Upper lobe of left lung (tissue), 4 donors: Measurements from ENCODE around the gene METRNL.
A peak's percentile ranks its signal among the peaks of the same experiment; 100 is the strongest.

ENCODE experiments used
- CTCF ChIP-seq, 6 experiments: fragments of 450-650 bp in 4 of 6; fragments of 200-600 bp in 2 of 6; sonication (generic) in 2 of 6; IDR thresholded peaks; one replicate each; pipeline ENCODE4 v1.5.1; 2016 to 2019; ENCODE audit warnings: antibody characterized with exemption in 6 of 6
- EP300 ChIP-seq, 4 donors: sonication (generic); formaldehyde crosslinking; IDR thresholded peaks; one replicate each; pipeline ENCODE4 v1.5.1; 2017; ENCODE audit warnings: antibody characterized with exemption in 4 of 4, control low read depth in 2 of 4
- POLR2A ChIP-seq, 4 donors: fragments of 450-650 bp; IDR thresholded peaks; one replicate each; pipeline ENCODE4 v1.5.1; 2016 to 2017; ENCODE audit warnings: antibody characterized with exemption in 4 of 4, mild to moderate bottlenecking in 2 of 4
- POLR2AphosphoS5 ChIP-seq, 2 donors: sonication (generic); formaldehyde crosslinking; IDR thresholded peaks; one replicate each; pipeline ENCODE4 v1.5.1; 2017; ENCODE audit warnings: antibody characterized with exemption in 2 of 2

- TF ChIP-seq CTCF (IDR thresholded peaks at IDR 0.05) (no peak), POLR2AphosphoS5 (IDR thresholded peaks at IDR 0.05) (peak; percentile 48 to 70), POLR2A (IDR thresholded peaks at IDR 0.05) (peak in 1 of 4 donors; percentile 23), EP300 (IDR thresholded peaks at IDR 0.05) (peak in 1 of 4 donors; percentile 31)
These were observed 30.6 kb downstream of the METRNL start for GRCh38 chr17:83109793-83110645.
